Subcutaneous adipose tissue (tissue), 4 donors: ENCODE data around the gene DNAH8. TPM values are rescaled to one million over a fixed set of nuclear protein-coding genes. Genes with fewer than 3 reads are reported as not detected.

Source experiments
- CTCF ChIP-seq: fragments of 450-650 bp; IDR thresholded peaks from one replicate; pipeline ENCODE4 v1.5.1; 2016; ENCODE audit warnings: low read depth, mild to moderate bottlenecking, control low read depth, antibody characterized with exemption, moderate library complexity
- total RNA-seq, 4 donors: library from RNA; depleted of rRNA; stranded (reverse); fragments of >200 nt; gene quantifications; one replicate each; pipeline ENCODE4 v1.1.0, GENCODE V29; 2016

Gene DNAH8
- total RNA-seq, 4 donors from 2014 or later, result not detected

DNA sequence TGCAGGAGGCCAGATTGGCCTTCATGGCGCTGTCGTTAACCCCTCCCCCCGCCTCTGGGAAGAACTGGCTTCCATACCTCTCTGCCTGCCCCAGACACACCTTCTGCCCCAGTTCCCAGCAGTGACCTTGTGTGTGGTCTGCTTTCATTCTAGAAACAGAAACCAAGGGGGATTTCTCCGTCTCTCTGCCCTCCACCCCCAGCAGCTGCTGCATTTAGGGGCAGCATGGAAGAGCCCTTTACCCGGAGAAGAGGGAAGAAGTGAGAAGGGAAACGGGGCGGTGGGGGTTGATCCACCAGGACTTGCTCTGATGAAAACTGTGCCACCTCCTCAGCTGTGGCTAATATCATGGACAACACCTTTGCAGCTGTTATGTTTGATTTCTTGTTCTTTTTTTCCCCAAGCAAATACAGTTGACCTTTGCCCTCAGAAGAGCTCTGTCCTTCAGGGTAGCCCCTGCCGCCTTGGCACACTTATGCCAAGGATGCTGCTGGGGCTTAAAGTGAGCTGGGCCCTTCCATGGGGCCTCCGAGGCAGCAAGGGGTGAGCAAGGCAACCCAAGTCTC lies 339.5 kb downstream of the DNAH8 start:
- TF ChIP-seq CTCF, result no peak

- no peak for TF ChIP-seq CTCF
Measured at GRCh38 chr6:39055661-39056060, 340.6 kb downstream of the DNAH8 start.

DNA sequence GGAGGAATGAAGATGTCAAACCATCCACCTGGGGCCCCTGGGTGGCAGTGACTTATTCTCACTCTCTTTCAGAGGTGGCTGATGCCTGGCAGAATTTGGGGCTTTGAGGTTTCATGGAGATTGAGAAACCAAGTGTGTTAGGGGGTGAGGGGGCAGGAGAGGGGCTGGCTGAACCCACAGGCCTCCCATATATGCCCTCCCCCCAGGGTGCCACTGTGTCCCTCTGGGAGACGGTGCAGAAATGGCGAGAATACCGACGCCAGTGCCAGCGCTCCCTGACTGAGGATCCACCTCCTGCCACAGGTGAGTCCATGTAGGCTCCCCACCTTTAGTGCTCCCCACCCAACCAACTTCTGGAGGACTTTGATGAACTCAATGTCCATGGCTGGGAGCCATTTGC lies 341.1 kb downstream of the DNAH8 start:
- no peak for TF ChIP-seq CTCF

DNA sequence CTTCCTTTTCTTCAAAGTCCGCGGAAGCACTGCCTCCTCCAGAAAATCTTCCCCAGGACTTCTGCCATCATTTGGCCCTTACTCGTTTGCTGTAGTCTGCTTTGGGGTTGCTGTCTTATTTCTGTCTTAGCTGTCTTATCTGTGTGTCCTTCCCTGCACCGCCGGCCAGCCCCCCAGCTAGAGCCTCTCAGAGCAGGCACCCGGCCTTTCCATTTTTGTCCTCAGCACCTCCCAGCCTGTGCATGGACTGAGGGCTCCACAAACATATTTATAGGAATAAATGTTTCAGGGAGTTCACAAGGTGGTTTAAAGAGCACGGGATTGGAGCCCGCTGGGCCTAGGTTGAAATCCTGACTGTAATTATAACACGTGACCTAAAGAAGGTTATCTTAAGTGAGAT lies 341.6 kb downstream of the DNAH8 start:
- TF ChIP-seq CTCF, result no peak

- no peak for TF ChIP-seq CTCF
Measured at GRCh38 chr6:39057251-39058155, 342.4 kb downstream of the DNAH8 start.

DNA sequence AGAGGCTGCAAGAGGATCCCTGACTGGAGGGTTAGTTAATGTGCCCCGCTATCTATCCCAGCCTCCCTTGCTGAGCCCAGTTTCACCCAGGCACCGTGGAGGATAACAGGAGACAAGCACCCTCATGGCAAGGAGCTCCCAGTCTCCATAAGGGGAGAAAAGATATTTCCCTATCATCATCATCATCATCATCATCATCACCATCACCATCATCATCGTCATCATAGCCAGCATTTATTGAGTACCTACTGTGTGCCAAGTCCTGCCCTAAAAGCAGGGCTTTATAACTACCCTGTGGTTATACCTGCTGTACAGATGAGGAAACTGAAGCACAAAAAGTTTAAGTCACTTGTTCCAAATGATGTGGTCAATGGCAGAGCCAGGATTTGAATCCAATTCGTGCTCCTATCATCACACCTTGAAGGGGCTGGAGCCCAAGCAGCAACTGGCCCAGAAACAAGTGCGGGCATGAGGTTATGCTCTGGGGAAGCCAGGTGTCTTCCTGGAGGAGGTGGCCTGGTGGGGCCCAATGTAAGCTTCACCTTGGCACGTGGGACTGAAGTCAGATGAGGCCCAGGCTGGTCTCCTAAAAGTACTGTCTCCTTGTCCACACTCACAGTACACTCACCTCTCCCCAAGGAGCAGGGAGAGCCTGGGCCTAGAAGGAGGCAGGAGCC lies 343.5 kb downstream of the DNAH8 start:
- no peak for TF ChIP-seq CTCF

DNA sequence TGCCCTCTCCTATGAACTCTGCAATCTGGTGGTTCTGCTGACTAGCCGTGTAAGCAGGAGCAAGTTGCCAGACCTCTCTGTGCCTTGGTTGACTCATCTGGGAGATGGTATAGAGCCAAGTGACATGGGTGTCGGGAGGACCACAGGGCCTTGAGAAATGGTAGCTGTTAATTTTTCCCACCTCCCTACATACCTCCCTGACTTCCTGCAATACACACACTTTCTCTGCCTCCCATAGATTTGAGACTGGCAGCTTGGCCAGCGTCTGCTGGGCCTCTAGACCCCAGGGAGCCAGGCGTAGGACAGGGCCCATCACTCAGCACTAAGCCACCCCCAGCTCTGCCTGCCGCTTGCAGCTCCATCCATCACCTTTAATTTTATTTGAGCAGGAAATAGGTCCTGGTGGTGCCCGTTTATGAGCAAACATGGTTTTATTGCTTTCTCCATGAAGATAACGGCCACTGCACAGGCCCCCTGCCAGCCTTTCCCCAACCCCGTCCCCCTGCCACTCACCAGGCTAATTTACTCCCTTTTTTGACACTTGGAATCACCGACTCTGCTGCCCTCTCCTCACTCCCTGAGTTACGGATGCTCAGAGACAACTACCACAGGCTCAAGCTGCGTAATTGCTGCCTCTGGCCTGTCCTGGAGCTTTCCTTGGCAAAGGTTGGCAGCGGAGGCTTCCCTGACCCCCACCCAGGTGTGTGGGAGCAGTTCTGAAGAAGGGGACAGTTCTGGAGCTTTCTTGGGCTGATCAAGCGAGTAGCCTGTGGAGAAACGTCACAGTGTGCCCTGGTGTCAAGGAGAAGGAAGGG lies 344.6 kb downstream of the DNAH8 start:
- TF ChIP-seq CTCF, result no peak
